K562 (cell line): ENCODE data around the gene DCLK1.

Experiments used
- FOXP1 ChIP-seq: sonication (generic); formaldehyde crosslinking; IDR thresholded peaks from 2 replicates; pipeline ENCODE4 v1.8.0; 2022; ENCODE audit warnings: mild to moderate bottlenecking, missing genetic modification reagents
- TF ChIP-seq, protein P1 (sequence below), 3 experiments: IDR thresholded peaks in 2 of 3; conservative IDR thresholded peaks in 1 of 3; 2 replicates each; pipeline ENCODE4 v1.5.1; 2011 to 2012; ENCODE audit warnings: low read length in 3 of 3, mild to moderate bottlenecking in 3 of 3, control low read depth in 2 of 3, improper control_type of control experiment in 1 of 3, inconsistent platforms in 1 of 3, low read depth in 1 of 3, mixed read lengths in 1 of 3, moderate library complexity in 1 of 3; ENCODE audit not compliant: insufficient read depth in 2 of 3

DNA sequence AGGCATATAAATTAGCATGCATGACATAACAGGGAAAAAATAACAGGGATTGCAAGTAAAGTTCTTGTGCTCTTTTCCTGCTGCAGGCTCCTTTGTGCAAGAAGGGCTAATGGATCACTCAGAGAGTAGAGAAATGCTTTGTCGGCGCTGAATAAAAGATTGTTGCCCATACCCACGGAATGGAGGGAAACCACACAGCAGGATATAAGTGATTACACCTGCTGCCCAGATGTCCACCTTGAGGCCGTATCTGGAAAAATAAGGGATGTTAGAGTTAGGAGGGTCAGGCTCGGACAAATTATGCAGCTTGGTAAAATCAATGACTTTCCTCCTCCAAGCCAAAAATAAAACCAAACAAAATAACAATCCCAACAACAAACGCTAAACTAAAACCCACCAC is 322.3 kb downstream of the DCLK1 start:
- TF ChIP-seq, protein P1, sequence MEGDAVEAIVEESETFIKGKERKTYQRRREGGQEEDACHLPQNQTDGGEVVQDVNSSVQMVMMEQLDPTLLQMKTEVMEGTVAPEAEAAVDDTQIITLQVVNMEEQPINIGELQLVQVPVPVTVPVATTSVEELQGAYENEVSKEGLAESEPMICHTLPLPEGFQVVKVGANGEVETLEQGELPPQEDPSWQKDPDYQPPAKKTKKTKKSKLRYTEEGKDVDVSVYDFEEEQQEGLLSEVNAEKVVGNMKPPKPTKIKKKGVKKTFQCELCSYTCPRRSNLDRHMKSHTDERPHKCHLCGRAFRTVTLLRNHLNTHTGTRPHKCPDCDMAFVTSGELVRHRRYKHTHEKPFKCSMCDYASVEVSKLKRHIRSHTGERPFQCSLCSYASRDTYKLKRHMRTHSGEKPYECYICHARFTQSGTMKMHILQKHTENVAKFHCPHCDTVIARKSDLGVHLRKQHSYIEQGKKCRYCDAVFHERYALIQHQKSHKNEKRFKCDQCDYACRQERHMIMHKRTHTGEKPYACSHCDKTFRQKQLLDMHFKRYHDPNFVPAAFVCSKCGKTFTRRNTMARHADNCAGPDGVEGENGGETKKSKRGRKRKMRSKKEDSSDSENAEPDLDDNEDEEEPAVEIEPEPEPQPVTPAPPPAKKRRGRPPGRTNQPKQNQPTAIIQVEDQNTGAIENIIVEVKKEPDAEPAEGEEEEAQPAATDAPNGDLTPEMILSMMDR (IDR thresholded peaks at IDR 0.05 in 2 of 3, conservative IDR thresholded peaks at IDR 0.05 in 1 of 3; ENCODE audit: insufficient read depth in 2 of 3, low read depth in 1 of 3, low read length in 3 of 3) = no peak
- TF ChIP-seq FOXP1 (CRISPR knock-in tag) = no peak
